Measurements from ENCODE around the gene ACVRL1. TPM values are rescaled to one million over a fixed set of nuclear protein-coding genes. Genes with fewer than 3 reads are reported as not detected.
A peak's percentile ranks its signal among the peaks of the same experiment; 100 is the strongest.

ACVRL1 gene
- total RNA-seq, 3 donors from 2014 or later (not counting 1 experiment from before 2014, with no cell fraction given): 0.57 TPM; not detected in 2

DNA sequence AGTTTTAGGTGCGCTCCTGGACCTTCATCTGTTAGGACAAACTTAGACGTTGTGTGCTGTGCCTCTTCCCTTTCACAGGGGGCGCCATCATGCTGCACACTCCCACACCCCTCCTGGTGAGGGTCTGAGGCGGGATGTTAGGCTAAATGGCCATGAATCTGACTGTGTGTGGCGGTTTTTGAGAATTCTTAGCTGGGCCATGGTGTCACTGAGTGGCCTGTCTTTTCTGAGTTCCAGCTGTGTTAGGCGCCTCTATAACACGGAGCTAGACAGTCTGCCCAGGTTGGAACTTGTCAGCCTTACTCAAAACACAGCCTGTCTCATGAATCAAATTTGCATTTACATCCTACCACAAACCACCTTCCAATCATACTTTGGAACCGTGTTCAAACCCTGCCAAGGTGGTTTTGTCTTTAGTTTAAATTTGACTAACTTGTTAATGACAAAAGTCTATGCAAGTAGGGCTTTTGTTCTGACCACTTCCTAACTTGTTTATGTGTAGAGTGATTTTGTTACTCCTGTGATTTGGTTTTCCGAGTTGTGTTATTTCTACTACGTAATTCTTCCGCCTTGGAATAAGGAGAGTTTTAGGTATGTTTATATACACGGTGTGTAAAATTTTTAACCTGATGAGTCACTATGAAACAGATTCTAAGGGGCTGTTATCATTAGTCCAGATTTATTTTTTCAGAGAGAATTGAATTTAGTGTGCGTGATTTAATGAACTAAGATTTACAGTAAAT is 63.8 kb downstream of the ACVRL1 start:
- TF ChIP-seq, protein P1, sequence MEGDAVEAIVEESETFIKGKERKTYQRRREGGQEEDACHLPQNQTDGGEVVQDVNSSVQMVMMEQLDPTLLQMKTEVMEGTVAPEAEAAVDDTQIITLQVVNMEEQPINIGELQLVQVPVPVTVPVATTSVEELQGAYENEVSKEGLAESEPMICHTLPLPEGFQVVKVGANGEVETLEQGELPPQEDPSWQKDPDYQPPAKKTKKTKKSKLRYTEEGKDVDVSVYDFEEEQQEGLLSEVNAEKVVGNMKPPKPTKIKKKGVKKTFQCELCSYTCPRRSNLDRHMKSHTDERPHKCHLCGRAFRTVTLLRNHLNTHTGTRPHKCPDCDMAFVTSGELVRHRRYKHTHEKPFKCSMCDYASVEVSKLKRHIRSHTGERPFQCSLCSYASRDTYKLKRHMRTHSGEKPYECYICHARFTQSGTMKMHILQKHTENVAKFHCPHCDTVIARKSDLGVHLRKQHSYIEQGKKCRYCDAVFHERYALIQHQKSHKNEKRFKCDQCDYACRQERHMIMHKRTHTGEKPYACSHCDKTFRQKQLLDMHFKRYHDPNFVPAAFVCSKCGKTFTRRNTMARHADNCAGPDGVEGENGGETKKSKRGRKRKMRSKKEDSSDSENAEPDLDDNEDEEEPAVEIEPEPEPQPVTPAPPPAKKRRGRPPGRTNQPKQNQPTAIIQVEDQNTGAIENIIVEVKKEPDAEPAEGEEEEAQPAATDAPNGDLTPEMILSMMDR (IDR thresholded peaks at IDR 0.05): peak; percentile 59
- intact Hi-C loops (cut with micrococcal nuclease): no loop called here
- no peak overlapping the region for H3K4me3 ChIP-seq (ENCODE audit: low read length)

GRCh38 chr12:51971679-51972421 is 64.5 kb downstream of the ACVRL1 start:
- DNase-seq (peak in 1 of 2 donors; percentile 38), ATAC-seq (no peak)
- intact Hi-C loops (cut with micrococcal nuclease): no loop called here
- Histone ChIP-seq H3K27ac (ENCODE audit: low read length) (peak overlapping the region; percentile 23), H3K27me3 (ENCODE audit: control insufficient read depth, insufficient read depth, low read length) (no peaks in the 10 kb centered on the region), H3K9me3 (ENCODE audit: control insufficient read depth, insufficient read depth, low read length) (no peaks in the 10 kb centered on the region), H3K36me3 (ENCODE audit: control insufficient read depth, insufficient read depth, low read length) (peaks cover 5% of the 10 kb centered on the region), H3K4me1 (ENCODE audit: control insufficient read depth, insufficient read depth, low read length) (peaks cover 58% of the 10 kb centered on the region), H3K4me3 (ENCODE audit: low read length) (no peak overlapping the region)
- Mint-ChIP-seq H3K4me3 (peak overlapping the region; percentile 77), H3K27me3 (ENCODE audit: low read depth in 2 of 2) (no peaks in the 10 kb centered on the region), H3K36me3 (peaks cover 7% of the 10 kb centered on the region), H3K9me3 (no peaks in the 10 kb centered on the region), H3K27ac (peak overlapping the region; percentile 84 to 88), H3K4me1 (peaks cover 68 to 71% of the 10 kb centered on the region in 2 donors)
- TF ChIP-seq, protein P1 (IDR thresholded peaks at IDR 0.05): no peak
- 19% methylated on average over 4 of the region's 4 CpGs for WGBS (ENCODE audit: insufficient coverage)

More for the DNA sequence above, 63.8 kb downstream of the ACVRL1 start:
- H3K4me1 ChIP-seq (ENCODE audit: control insufficient read depth, insufficient read depth, low read length): peaks cover 57% of the 10 kb centered on the region
- peaks cover 64 to 69% of the 10 kb centered on the region in 2 donors for H3K4me1 Mint-ChIP-seq
- peak overlapping the region; percentile 4 for H3K27ac ChIP-seq (ENCODE audit: low read length)
- ATAC-seq (peak; percentile 52 to 60 (median 53)), DNase-seq (peak in 1 of 2 donors; percentile 70)
- WGBS (ENCODE audit: insufficient coverage): 40% methylated on average over 11 of the region's 13 CpGs
- H3K36me3 Mint-ChIP-seq: peaks cover 7% of the 10 kb centered on the region
- no peaks in the 10 kb centered on the region for H3K36me3 ChIP-seq (ENCODE audit: control insufficient read depth, insufficient read depth, low read length)
- H3K27me3 ChIP-seq (ENCODE audit: control insufficient read depth, insufficient read depth, low read length): no peaks in the 10 kb centered on the region
- H3K27ac Mint-ChIP-seq: peak overlapping the region; percentile 84 to 88
- H3K9me3 Mint-ChIP-seq: no peaks in the 10 kb centered on the region
- H3K27me3 Mint-ChIP-seq (ENCODE audit: low read depth in 2 of 2): no peaks in the 10 kb centered on the region
- H3K9me3 ChIP-seq (ENCODE audit: control insufficient read depth, insufficient read depth, low read length): no peaks in the 10 kb centered on the region
- peak overlapping the region; percentile 77 for H3K4me3 Mint-ChIP-seq

- Histone ChIP-seq H3K27ac (ENCODE audit: low read length) (peak overlapping the region; percentile 23), H3K4me1 (ENCODE audit: control insufficient read depth, insufficient read depth, low read length) (peaks cover 58% of the 10 kb centered on the region), H3K27me3 (ENCODE audit: control insufficient read depth, insufficient read depth, low read length) (no peaks in the 10 kb centered on the region), H3K4me3 (ENCODE audit: low read length) (no peak overlapping the region), H3K9me3 (ENCODE audit: control insufficient read depth, insufficient read depth, low read length) (no peaks in the 10 kb centered on the region), H3K36me3 (ENCODE audit: control insufficient read depth, insufficient read depth, low read length) (peaks cover 5% of the 10 kb centered on the region)
- Mint-ChIP-seq H3K27me3 (ENCODE audit: low read depth in 2 of 2) (no peaks in the 10 kb centered on the region), H3K9me3 (no peaks in the 10 kb centered on the region), H3K4me3 (peak overlapping the region; percentile 77), H3K27ac (peak overlapping the region; percentile 84 to 88), H3K4me1 (peaks cover 68 to 71% of the 10 kb centered on the region in 2 donors), H3K36me3 (peaks cover 7% of the 10 kb centered on the region)
- peak in 1 of 2 donors; percentile 28 for DNase-seq
- intact Hi-C loops (cut with micrococcal nuclease): no loop called here
- 7% methylated on average over 4 of the region's 5 CpGs for WGBS (ENCODE audit: insufficient coverage)
- ATAC-seq: peak; percentile 2 to 14 (median 11)
- TF ChIP-seq, protein P1 (IDR thresholded peaks at IDR 0.05): no peak
Measured at GRCh38 chr12:51972422-51972812, 65.1 kb downstream of the ACVRL1 start.
